ENCODE data around the gene VPS26C. TPM values are rescaled to one million over a fixed set of nuclear protein-coding genes. Genes with fewer than 3 reads are reported as not detected.

Gene VPS26C
- total RNA-seq, 1 experiment from 2014 or later: 43.2 TPM

DNA sequence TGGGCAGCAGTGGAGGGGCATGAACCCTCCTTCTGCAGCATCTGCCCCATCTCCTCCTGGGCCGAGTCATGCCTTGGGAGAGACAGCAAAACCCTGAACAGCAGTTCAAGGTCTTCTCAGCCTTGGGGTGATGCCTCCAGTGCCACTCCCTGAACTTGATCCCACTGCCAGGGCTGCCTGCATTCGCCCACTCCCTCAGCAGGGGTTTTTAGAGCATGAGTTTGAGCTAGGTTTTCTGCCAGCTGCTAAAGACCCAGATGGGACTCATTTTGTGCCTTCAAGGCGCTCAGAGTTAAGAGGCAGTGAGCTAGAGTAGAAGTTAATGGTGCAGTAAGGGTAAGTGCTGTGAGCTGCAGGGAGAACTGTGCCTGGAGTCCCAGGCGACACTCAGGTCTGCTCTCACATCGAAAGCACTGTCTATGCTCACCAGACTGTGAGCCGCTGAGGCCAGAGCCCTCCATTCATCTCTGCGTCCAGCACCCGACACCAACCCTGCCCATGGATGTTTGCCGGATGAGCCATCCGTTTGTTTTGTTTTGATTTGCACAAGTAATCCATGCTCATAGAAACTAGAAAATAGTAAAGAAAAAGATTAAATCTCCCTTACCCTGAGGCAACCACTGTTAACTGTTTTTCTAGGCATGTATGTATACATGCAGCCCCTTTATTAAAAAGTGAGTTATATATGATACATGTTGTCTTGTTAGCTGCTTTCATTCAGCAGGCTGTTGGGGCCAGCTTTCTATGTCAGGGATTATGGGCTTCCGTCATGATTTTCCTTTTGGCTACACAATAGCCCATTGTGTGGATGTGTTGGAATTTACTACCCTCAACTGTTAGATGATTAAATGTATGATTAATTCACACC lies 67.8 kb downstream of the VPS26C start:
- Histone ChIP-seq H3K4me3 (ENCODE audit: low read length) (no peak overlapping the region), H3K27me3 (ENCODE audit: low read length) (no peaks in the 10 kb centered on the region), H3K9me2 (replicated peaks; ENCODE audit: insufficient read depth, low read length) (no peaks in the 10 kb centered on the region), H3K36me3 (ENCODE audit: insufficient read depth, low read length) (peaks cover 24% of the 10 kb centered on the region; the same call in 1 of the 2 replicates), H3K9me3 (ENCODE audit: low read length) (no peaks in the 10 kb centered on the region), H4K20me1 (ENCODE audit: insufficient read depth, low read depth, low read length) (no peaks in the 10 kb centered on the region), H3K4me2 (ENCODE audit: low read depth, low read length, poor library complexity, severe bottlenecking) (no peak overlapping the region), H3K9ac (ENCODE audit: low read length) (no peak overlapping the region), H3K4me1 (ENCODE audit: low read length) (no peaks in the 10 kb centered on the region), H3K79me2 (ENCODE audit: low read length) (no peaks in the 10 kb centered on the region), H2AFZ (ENCODE audit: low read length) (no peak overlapping the region), H3K27ac (ENCODE audit: low read length) (no peak overlapping the region)
- no peak for DNase-seq

GRCh38 chr21:37197746-37198145 lies 69.4 kb downstream of the VPS26C start:
- no peaks in the 10 kb centered on the region for H3K9me3 ChIP-seq (ENCODE audit: low read length)
- no peak overlapping the region for H3K4me2 ChIP-seq (ENCODE audit: low read depth, low read length, poor library complexity, severe bottlenecking)
- no peak overlapping the region for H3K4me3 ChIP-seq (ENCODE audit: low read length)
- H3K36me3 ChIP-seq (ENCODE audit: insufficient read depth, low read length): peaks cover 32% of the 10 kb centered on the region; the same call in 1 of the 2 replicates
- no peaks in the 10 kb centered on the region for H4K20me1 ChIP-seq (ENCODE audit: insufficient read depth, low read depth, low read length)
- H2AFZ ChIP-seq (ENCODE audit: low read length): no peak overlapping the region
- no peaks in the 10 kb centered on the region for H3K27me3 ChIP-seq (ENCODE audit: low read length)
- no peaks in the 10 kb centered on the region for H3K9me2 ChIP-seq (replicated peaks; ENCODE audit: insufficient read depth, low read length)
- H3K4me1 ChIP-seq (ENCODE audit: low read length): no peaks in the 10 kb centered on the region
- H3K9ac ChIP-seq (ENCODE audit: low read length): no peak overlapping the region
- H3K27ac ChIP-seq (ENCODE audit: low read length): no peak overlapping the region
- DNase-seq: no peak
- no peaks in the 10 kb centered on the region for H3K79me2 ChIP-seq (ENCODE audit: low read length)

- Histone ChIP-seq H3K27me3 (ENCODE audit: low read length) (no peaks in the 10 kb centered on the region), H4K20me1 (ENCODE audit: insufficient read depth, low read depth, low read length) (no peaks in the 10 kb centered on the region), H3K36me3 (ENCODE audit: insufficient read depth, low read length) (peaks cover 32% of the 10 kb centered on the region; the same call in 1 of the 2 replicates), H3K4me3 (ENCODE audit: low read length) (no peak overlapping the region), H3K79me2 (ENCODE audit: low read length) (no peaks in the 10 kb centered on the region), H2AFZ (ENCODE audit: low read length) (no peak overlapping the region), H3K4me1 (ENCODE audit: low read length) (no peaks in the 10 kb centered on the region), H3K4me2 (ENCODE audit: low read depth, low read length, poor library complexity, severe bottlenecking) (no peak overlapping the region), H3K9me3 (ENCODE audit: low read length) (no peaks in the 10 kb centered on the region), H3K9me2 (replicated peaks; ENCODE audit: insufficient read depth, low read length) (no peaks in the 10 kb centered on the region), H3K9ac (ENCODE audit: low read length) (no peak overlapping the region), H3K27ac (ENCODE audit: low read length) (no peak overlapping the region)
- DNase-seq: no peak
Observed at GRCh38 chr21:37196847-37197246, 70.3 kb downstream of the VPS26C start.

DNA sequence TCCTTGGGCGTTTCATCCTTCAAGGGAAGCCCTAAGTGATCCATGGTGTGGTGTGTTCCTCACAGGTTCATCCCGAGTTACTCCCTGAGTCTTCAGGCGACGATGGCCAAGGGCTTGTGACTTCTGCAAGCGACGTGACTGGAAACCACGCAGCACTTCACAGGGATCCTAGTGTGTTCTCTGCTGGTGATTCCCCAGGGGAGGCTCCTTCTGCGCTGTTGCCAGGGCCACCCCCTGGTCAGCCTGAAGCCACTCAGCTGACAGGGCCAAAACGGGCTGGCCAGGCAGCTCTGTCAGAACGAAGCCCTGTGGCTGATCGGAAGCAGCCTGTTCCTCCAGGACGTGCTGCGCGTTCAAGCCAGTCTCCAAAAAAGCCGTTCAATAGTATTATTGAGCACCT lies 71.5 kb downstream of the VPS26C start:
- Histone ChIP-seq H3K9ac (ENCODE audit: low read length) (no peak overlapping the region), H3K4me2 (ENCODE audit: low read depth, low read length, poor library complexity, severe bottlenecking) (no peak overlapping the region), H3K36me3 (ENCODE audit: insufficient read depth, low read length) (peaks cover 23% of the 10 kb centered on the region; the same call in 1 of the 2 replicates), H4K20me1 (ENCODE audit: insufficient read depth, low read depth, low read length) (no peaks in the 10 kb centered on the region), H3K4me3 (ENCODE audit: low read length) (no peak overlapping the region), H2AFZ (ENCODE audit: low read length) (no peak overlapping the region), H3K27me3 (ENCODE audit: low read length) (no peaks in the 10 kb centered on the region), H3K9me3 (ENCODE audit: low read length) (no peaks in the 10 kb centered on the region), H3K9me2 (replicated peaks; ENCODE audit: insufficient read depth, low read length) (no peaks in the 10 kb centered on the region), H3K27ac (ENCODE audit: low read length) (no peak overlapping the region), H3K4me1 (ENCODE audit: low read length) (no peaks in the 10 kb centered on the region), H3K79me2 (ENCODE audit: low read length) (no peaks in the 10 kb centered on the region)
- no peak for DNase-seq

DNA sequence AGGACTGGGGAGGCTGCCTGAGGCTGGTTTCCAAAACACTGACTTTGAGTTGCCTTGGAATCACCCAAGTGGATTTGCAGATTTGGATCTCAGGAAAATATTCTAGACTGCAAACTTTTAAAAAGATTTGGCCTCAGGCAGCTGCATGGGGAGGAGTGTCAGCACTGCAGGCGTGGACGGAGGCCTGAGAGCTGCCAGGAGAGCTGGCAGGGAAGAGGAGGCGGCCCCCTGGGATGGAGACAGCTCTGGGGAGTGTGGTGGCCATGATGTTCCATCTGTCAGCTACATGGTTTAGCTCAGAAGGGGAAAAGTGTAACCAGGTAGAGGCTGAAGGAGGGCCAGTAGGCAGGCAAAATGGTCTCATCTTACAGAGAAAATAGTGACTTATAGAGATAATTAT lies 72.1 kb downstream of the VPS26C start:
- DNase-seq: no peak
- Histone ChIP-seq H3K4me1 (ENCODE audit: low read length) (no peaks in the 10 kb centered on the region), H4K20me1 (ENCODE audit: insufficient read depth, low read depth, low read length) (no peaks in the 10 kb centered on the region), H3K27me3 (ENCODE audit: low read length) (no peaks in the 10 kb centered on the region), H3K36me3 (ENCODE audit: insufficient read depth, low read length) (peaks cover 18% of the 10 kb centered on the region; the same call in 1 of the 2 replicates), H3K4me2 (ENCODE audit: low read depth, low read length, poor library complexity, severe bottlenecking) (no peak overlapping the region), H3K9ac (ENCODE audit: low read length) (no peak overlapping the region), H3K27ac (ENCODE audit: low read length) (no peak overlapping the region), H3K9me2 (replicated peaks; ENCODE audit: insufficient read depth, low read length) (no peaks in the 10 kb centered on the region), H3K4me3 (ENCODE audit: low read length) (no peak overlapping the region), H2AFZ (ENCODE audit: low read length) (no peak overlapping the region), H3K9me3 (ENCODE audit: low read length) (no peaks in the 10 kb centered on the region), H3K79me2 (ENCODE audit: low read length) (no peaks in the 10 kb centered on the region)

DNA sequence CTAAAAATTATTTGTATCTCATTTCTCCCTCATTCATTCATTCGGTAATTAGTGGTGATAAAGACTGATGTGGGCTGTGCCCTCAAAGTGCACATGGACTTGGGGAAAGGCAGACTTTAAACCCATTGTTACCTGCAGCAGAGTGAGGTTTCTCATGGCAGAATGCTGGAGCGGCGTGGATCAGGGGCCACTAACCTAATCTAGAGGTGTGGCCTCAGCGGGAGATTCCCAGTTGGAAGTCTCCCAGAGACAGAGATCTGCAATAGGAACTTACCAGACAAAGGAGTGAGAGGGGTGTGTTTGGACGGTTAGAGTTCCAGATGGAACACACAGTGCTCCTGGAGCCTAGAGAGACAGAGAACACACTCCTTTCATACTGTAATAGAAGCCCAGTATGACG lies 73.5 kb downstream of the VPS26C start:
- no peak overlapping the region for H3K4me2 ChIP-seq (ENCODE audit: low read depth, low read length, poor library complexity, severe bottlenecking)
- no peaks in the 10 kb centered on the region for H3K9me3 ChIP-seq (ENCODE audit: low read length)
- H3K4me3 ChIP-seq (ENCODE audit: low read length): no peak overlapping the region
- H3K9ac ChIP-seq (ENCODE audit: low read length): no peak overlapping the region
- no peaks in the 10 kb centered on the region for H3K79me2 ChIP-seq (ENCODE audit: low read length)
- DNase-seq: no peak
- H2AFZ ChIP-seq (ENCODE audit: low read length): no peak overlapping the region
- H3K27me3 ChIP-seq (ENCODE audit: low read length): no peaks in the 10 kb centered on the region
- no peak overlapping the region for H3K27ac ChIP-seq (ENCODE audit: low read length)
- no peaks in the 10 kb centered on the region for H3K4me1 ChIP-seq (ENCODE audit: low read length)
- no peaks in the 10 kb centered on the region for H4K20me1 ChIP-seq (ENCODE audit: insufficient read depth, low read depth, low read length)
- H3K36me3 ChIP-seq (ENCODE audit: insufficient read depth, low read length): peaks cover 17% of the 10 kb centered on the region; the same call in 1 of the 2 replicates
- H3K9me2 ChIP-seq (replicated peaks; ENCODE audit: insufficient read depth, low read length): no peaks in the 10 kb centered on the region

DNA sequence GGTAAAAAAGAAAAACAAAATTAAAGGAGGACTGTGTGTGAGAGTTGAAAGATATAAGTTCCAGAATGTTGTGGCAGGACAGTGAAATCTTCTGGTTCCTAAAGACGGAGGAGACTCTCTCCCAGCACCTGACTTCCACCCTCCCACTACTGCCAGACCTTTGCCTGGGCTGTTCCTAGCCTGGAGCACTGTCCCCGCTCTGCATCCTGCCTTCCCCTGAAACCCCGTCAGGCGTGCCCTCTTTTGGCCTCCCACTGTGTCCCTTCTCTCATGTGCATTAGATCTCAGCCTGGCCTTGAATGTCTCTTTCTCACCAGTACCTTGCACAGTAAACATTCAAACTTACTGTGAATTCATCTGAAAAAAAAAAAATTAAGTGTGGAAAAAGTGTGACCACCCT lies 74.1 kb downstream of the VPS26C start:
- no peaks in the 10 kb centered on the region for H3K27me3 ChIP-seq (ENCODE audit: low read length)
- no peak overlapping the region for H3K4me2 ChIP-seq (ENCODE audit: low read depth, low read length, poor library complexity, severe bottlenecking)
- H3K4me3 ChIP-seq (ENCODE audit: low read length): no peak overlapping the region
- peaks cover 22% of the 10 kb centered on the region; the same call in 1 of the 2 replicates for H3K36me3 ChIP-seq (ENCODE audit: insufficient read depth, low read length)
- DNase-seq: no peak
- H3K9ac ChIP-seq (ENCODE audit: low read length): no peak overlapping the region
- H3K9me3 ChIP-seq (ENCODE audit: low read length): no peaks in the 10 kb centered on the region
- no peaks in the 10 kb centered on the region for H3K4me1 ChIP-seq (ENCODE audit: low read length)
- no peak overlapping the region for H2AFZ ChIP-seq (ENCODE audit: low read length)
- H4K20me1 ChIP-seq (ENCODE audit: insufficient read depth, low read depth, low read length): no peaks in the 10 kb centered on the region
- H3K79me2 ChIP-seq (ENCODE audit: low read length): no peaks in the 10 kb centered on the region
- no peaks in the 10 kb centered on the region for H3K9me2 ChIP-seq (replicated peaks; ENCODE audit: insufficient read depth, low read length)
- no peak overlapping the region for H3K27ac ChIP-seq (ENCODE audit: low read length)

GRCh38 chr21:37192019-37192418 lies 75.1 kb downstream of the VPS26C start:
- H3K27ac ChIP-seq (ENCODE audit: low read length): no peak overlapping the region
- H3K9me3 ChIP-seq (ENCODE audit: low read length): no peaks in the 10 kb centered on the region
- DNase-seq: no peak
- H3K4me1 ChIP-seq (ENCODE audit: low read length): no peaks in the 10 kb centered on the region
- no peaks in the 10 kb centered on the region for H3K79me2 ChIP-seq (ENCODE audit: low read length)
- H3K9ac ChIP-seq (ENCODE audit: low read length): no peak overlapping the region
- no peaks in the 10 kb centered on the region for H3K9me2 ChIP-seq (replicated peaks; ENCODE audit: insufficient read depth, low read length)
- H3K4me3 ChIP-seq (ENCODE audit: low read length): no peak overlapping the region
- no peak overlapping the region for H3K4me2 ChIP-seq (ENCODE audit: low read depth, low read length, poor library complexity, severe bottlenecking)
- H2AFZ ChIP-seq (ENCODE audit: low read length): no peak overlapping the region
- no peaks in the 10 kb centered on the region for H4K20me1 ChIP-seq (ENCODE audit: insufficient read depth, low read depth, low read length)
- no peaks in the 10 kb centered on the region for H3K27me3 ChIP-seq (ENCODE audit: low read length)
- peaks cover 26% of the 10 kb centered on the region; the same call in 1 of the 2 replicates for H3K36me3 ChIP-seq (ENCODE audit: insufficient read depth, low read length)
